Measurements from ENCODE around the gene SPATS2L. TPM values are rescaled to one million over a fixed set of nuclear protein-coding genes. Genes with fewer than 3 reads are reported as not detected.

Gene SPATS2L
- total and polyA plus RNA-seq, 2 of the 13 experiments (the other 11 are each of a cell fraction or from before 2014, with no cell fraction given): 154 to 212 TPM

GRCh38 chr2:200367155-200367554 lies 60.7 kb downstream of the SPATS2L start (continued):
- TF ChIP-seq, protein P1, sequence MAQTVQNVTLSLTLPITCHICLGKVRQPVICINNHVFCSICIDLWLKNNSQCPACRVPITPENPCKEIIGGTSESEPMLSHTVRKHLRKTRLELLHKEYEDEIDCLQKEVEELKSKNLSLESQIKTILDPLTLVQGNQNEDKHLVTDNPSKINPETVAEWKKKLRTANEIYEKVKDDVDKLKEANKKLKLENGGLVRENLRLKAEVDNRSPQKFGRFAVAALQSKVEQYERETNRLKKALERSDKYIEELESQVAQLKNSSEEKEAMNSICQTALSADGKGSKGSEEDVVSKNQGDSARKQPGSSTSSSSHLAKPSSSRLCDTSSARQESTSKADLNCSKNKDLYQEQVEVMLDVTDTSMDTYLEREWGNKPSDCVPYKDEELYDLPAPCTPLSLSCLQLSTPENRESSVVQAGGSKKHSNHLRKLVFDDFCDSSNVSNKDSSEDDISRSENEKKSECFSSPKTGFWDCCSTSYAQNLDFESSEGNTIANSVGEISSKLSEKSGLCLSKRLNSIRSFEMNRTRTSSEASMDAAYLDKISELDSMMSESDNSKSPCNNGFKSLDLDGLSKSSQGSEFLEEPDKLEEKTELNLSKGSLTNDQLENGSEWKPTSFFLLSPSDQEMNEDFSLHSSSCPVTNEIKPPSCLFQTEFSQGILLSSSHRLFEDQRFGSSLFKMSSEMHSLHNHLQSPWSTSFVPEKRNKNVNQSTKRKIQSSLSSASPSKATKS (CRISPR knock-in tag; IDR thresholded peaks at IDR 0.05): no peak
- TF ChIP-seq ZNF672 (CRISPR knock-in tag; IDR thresholded peaks at IDR 0.05): no peak
- TF ChIP-seq TFDP1 (CRISPR knock-in tag; IDR thresholded peaks at IDR 0.05; ENCODE audit: borderline replicate concordance): no peak; the same call in 1 of the 2 replicates
- TF ChIP-seq, protein P2, sequence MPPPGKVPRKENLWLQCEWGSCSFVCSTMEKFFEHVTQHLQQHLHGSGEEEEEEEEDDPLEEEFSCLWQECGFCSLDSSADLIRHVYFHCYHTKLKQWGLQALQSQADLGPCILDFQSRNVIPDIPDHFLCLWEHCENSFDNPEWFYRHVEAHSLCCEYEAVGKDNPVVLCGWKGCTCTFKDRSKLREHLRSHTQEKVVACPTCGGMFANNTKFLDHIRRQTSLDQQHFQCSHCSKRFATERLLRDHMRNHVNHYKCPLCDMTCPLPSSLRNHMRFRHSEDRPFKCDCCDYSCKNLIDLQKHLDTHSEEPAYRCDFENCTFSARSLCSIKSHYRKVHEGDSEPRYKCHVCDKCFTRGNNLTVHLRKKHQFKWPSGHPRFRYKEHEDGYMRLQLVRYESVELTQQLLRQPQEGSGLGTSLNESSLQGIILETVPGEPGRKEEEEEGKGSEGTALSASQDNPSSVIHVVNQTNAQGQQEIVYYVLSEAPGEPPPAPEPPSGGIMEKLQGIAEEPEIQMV (CRISPR knock-in tag; IDR thresholded peaks at IDR 0.05; ENCODE audit: low read depth): no peak
- no peak for TF ChIP-seq RNF2 (conservative IDR thresholded peaks at IDR 0.05; ENCODE audit: low read depth)
- TF ChIP-seq KLF11 (CRISPR knock-in tag; IDR thresholded peaks at IDR 0.05): 0 out of 2 replicates have a peak, but pooled peaks have one; percentile 28
- TF ChIP-seq CCAR2 (optimal IDR thresholded peaks at IDR 0.05; ENCODE audit: low read depth, low read length): no peak
- TF ChIP-seq TERF1 (CRISPR knock-in tag; IDR thresholded peaks at IDR 0.05): no peak
- peak; percentile 99 for TF ChIP-seq BCL6 (CRISPR knock-in tag; IDR thresholded peaks at IDR 0.05)
- no peak for TF ChIP-seq MTF2 (CRISPR knock-in tag; IDR thresholded peaks at IDR 0.05; ENCODE audit: borderline replicate concordance)
- peak; percentile 86 for TF ChIP-seq ESRRA (CRISPR knock-in tag; IDR thresholded peaks at IDR 0.05; ENCODE audit: low read depth)
- no peak for TF ChIP-seq ZNF550 (CRISPR knock-in tag; IDR thresholded peaks at IDR 0.05; ENCODE audit: borderline replicate concordance)
- TF ChIP-seq TMF1 (CRISPR knock-in tag; IDR thresholded peaks at IDR 0.05; ENCODE audit: low read depth): no peak
- peak; percentile 96 for TF ChIP-seq ZGPAT (CRISPR knock-in tag; IDR thresholded peaks at IDR 0.05)
- TF ChIP-seq ZNF615 (CRISPR knock-in tag; IDR thresholded peaks at IDR 0.05; ENCODE audit: borderline replicate concordance): no peak
- TF ChIP-seq, protein P3, sequence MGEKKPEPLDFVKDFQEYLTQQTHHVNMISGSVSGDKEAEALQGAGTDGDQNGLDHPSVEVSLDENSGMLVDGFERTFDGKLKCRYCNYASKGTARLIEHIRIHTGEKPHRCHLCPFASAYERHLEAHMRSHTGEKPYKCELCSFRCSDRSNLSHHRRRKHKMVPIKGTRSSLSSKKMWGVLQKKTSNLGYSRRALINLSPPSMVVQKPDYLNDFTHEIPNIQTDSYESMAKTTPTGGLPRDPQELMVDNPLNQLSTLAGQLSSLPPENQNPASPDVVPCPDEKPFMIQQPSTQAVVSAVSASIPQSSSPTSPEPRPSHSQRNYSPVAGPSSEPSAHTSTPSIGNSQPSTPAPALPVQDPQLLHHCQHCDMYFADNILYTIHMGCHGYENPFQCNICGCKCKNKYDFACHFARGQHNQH (CRISPR knock-in tag; IDR thresholded peaks at IDR 0.05): peak; percentile 96
- peak; percentile 78; the same call in 1 of the 2 replicates for TF ChIP-seq JUN (CRISPR knock-in tag; IDR thresholded peaks at IDR 0.05)
- TF ChIP-seq, protein P4, sequence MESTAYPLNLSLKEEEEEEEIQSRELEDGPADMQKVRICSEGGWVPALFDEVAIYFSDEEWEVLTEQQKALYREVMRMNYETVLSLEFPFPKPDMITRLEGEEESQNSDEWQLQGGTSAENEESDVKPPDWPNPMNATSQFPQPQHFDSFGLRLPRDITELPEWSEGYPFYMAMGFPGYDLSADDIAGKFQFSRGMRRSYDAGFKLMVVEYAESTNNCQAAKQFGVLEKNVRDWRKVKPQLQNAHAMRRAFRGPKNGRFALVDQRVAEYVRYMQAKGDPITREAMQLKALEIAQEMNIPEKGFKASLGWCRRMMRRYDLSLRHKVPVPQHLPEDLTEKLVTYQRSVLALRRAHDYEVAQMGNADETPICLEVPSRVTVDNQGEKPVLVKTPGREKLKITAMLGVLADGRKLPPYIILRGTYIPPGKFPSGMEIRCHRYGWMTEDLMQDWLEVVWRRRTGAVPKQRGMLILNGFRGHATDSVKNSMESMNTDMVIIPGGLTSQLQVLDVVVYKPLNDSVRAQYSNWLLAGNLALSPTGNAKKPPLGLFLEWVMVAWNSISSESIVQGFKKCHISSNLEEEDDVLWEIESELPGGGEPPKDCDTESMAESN (CRISPR knock-in tag; conservative IDR thresholded peaks at IDR 0.05): 0 out of 2 replicates have a peak, but pooled peaks have one; percentile 34
- TF ChIP-seq PHB2 (IDR thresholded peaks at IDR 0.05; ENCODE audit: partially characterized antibody): no peak
- TF ChIP-seq ELF4 (CRISPR knock-in tag; IDR thresholded peaks at IDR 0.05; ENCODE audit: borderline replicate concordance): no peak
